ENCODE measurements around the gene PLA2G4C. TPM values are rescaled to one million over a fixed set of nuclear protein-coding genes. Genes with fewer than 3 reads are reported as not detected.

PLA2G4C gene
- total RNA-seq, 1 donor, result 4.3 TPM

- no peak overlapping the region for H3K4me3 ChIP-seq (ENCODE audit: insufficient read depth, low read length)
- no peaks in the 10 kb centered on the region for H3K79me2 ChIP-seq (ENCODE audit: insufficient read depth, low read length)
- no peak overlapping the region for H2AFZ ChIP-seq (ENCODE audit: low read length)
- H3K27ac ChIP-seq (ENCODE audit: low read depth, low read length), result no peak overlapping the region
- no peaks in the 10 kb centered on the region for H3K4me1 ChIP-seq (ENCODE audit: insufficient read depth, low read length)
- H3K36me3 ChIP-seq (ENCODE audit: insufficient read depth, low read length), result no peaks in the 10 kb centered on the region
- H4K20me1 ChIP-seq (ENCODE audit: insufficient read depth, low read length), result no peaks in the 10 kb centered on the region
- H3K4me2 ChIP-seq (ENCODE audit: insufficient read depth, low read length), result no peak overlapping the region
- no peaks in the 10 kb centered on the region for H3K9me3 ChIP-seq (ENCODE audit: low read depth, low read length)
- peak; percentile 20 for TF ChIP-seq CTCF (IDR thresholded peaks at IDR 0.05; ENCODE audit: extremely low read depth, low read depth, low read length)
- DNase-seq (ENCODE audit: insufficient read length, low spot score, missing footprints), result peak; percentile 21
- no peaks in the 10 kb centered on the region for H3K27me3 ChIP-seq (ENCODE audit: insufficient read depth, low read length)
Measured at GRCh38 chr19:48006762-48007161, 103.9 kb downstream of the PLA2G4C start.

GRCh38 chr19:48004236-48004635 is 106.4 kb downstream of the PLA2G4C start:
- H4K20me1 ChIP-seq (ENCODE audit: insufficient read depth, low read length), result no peaks in the 10 kb centered on the region
- H3K36me3 ChIP-seq (ENCODE audit: insufficient read depth, low read length), result no peaks in the 10 kb centered on the region
- H2AFZ ChIP-seq (ENCODE audit: low read length), result no peak overlapping the region
- H3K27ac ChIP-seq (ENCODE audit: low read depth, low read length), result no peak overlapping the region
- no peak overlapping the region for H3K4me3 ChIP-seq (ENCODE audit: insufficient read depth, low read length)
- no peaks in the 10 kb centered on the region for H3K27me3 ChIP-seq (ENCODE audit: insufficient read depth, low read length)
- TF ChIP-seq CTCF (IDR thresholded peaks at IDR 0.05; ENCODE audit: extremely low read depth, low read depth, low read length), result no peak
- H3K4me2 ChIP-seq (ENCODE audit: insufficient read depth, low read length), result no peak overlapping the region
- no peaks in the 10 kb centered on the region for H3K4me1 ChIP-seq (ENCODE audit: insufficient read depth, low read length)
- no peaks in the 10 kb centered on the region for H3K79me2 ChIP-seq (ENCODE audit: insufficient read depth, low read length)
- DNase-seq (ENCODE audit: insufficient read length, low spot score, missing footprints), result no peak
- no peaks in the 10 kb centered on the region for H3K9me3 ChIP-seq (ENCODE audit: low read depth, low read length)

GRCh38 chr19:48000846-48001245 is 109.8 kb downstream of the PLA2G4C start:
- Histone ChIP-seq H3K36me3 (ENCODE audit: insufficient read depth, low read length) (no peaks in the 10 kb centered on the region), H4K20me1 (ENCODE audit: insufficient read depth, low read length) (no peaks in the 10 kb centered on the region), H3K9me3 (ENCODE audit: low read depth, low read length) (no peaks in the 10 kb centered on the region), H3K27me3 (ENCODE audit: insufficient read depth, low read length) (no peaks in the 10 kb centered on the region), H2AFZ (ENCODE audit: low read length) (no peak overlapping the region), H3K4me1 (ENCODE audit: insufficient read depth, low read length) (no peaks in the 10 kb centered on the region), H3K4me2 (ENCODE audit: insufficient read depth, low read length) (no peak overlapping the region), H3K27ac (ENCODE audit: low read depth, low read length) (no peak overlapping the region), H3K79me2 (ENCODE audit: insufficient read depth, low read length) (no peaks in the 10 kb centered on the region), H3K4me3 (ENCODE audit: insufficient read depth, low read length) (no peak overlapping the region)
- DNase-seq (ENCODE audit: insufficient read length, low spot score, missing footprints), result no peak
- TF ChIP-seq CTCF (IDR thresholded peaks at IDR 0.05; ENCODE audit: extremely low read depth, low read depth, low read length), result no peak

GRCh38 chr19:47998800-47999199 is 111.8 kb downstream of the PLA2G4C start:
- Histone ChIP-seq H4K20me1 (ENCODE audit: insufficient read depth, low read length) (no peaks in the 10 kb centered on the region), H3K27ac (ENCODE audit: low read depth, low read length) (no peak overlapping the region), H3K4me2 (ENCODE audit: insufficient read depth, low read length) (no peak overlapping the region), H3K79me2 (ENCODE audit: insufficient read depth, low read length) (no peaks in the 10 kb centered on the region), H3K4me1 (ENCODE audit: insufficient read depth, low read length) (no peaks in the 10 kb centered on the region), H3K4me3 (ENCODE audit: insufficient read depth, low read length) (no peak overlapping the region), H3K36me3 (ENCODE audit: insufficient read depth, low read length) (no peaks in the 10 kb centered on the region), H2AFZ (ENCODE audit: low read length) (no peak overlapping the region), H3K27me3 (ENCODE audit: insufficient read depth, low read length) (peaks cover 2% of the 10 kb centered on the region), H3K9me3 (ENCODE audit: low read depth, low read length) (no peaks in the 10 kb centered on the region)
- no peak for DNase-seq (ENCODE audit: insufficient read length, low spot score, missing footprints)
- no peak for TF ChIP-seq CTCF (IDR thresholded peaks at IDR 0.05; ENCODE audit: extremely low read depth, low read depth, low read length)

Other genes with a start within 250 kb of the PLA2G4C start
- gene SULT2A1, start 224.5 kb downstream of the PLA2G4C start, total RNA-seq, result not detected in 2 replicates
- gene BSPH1, start 118.6 kb downstream of the PLA2G4C start, total RNA-seq, result not detected in 2 replicates
- gene ELSPBP1, start 116.2 kb downstream of the PLA2G4C start, total RNA-seq, result not detected in 2 replicates
- gene CABP5, start 66.7 kb downstream of the PLA2G4C start, total RNA-seq, result not detected in 2 replicates
- gene LIG1, start 59.5 kb upstream of the PLA2G4C start, total RNA-seq, result 10.0 and 11.9 TPM in 2 replicates
- 1.5 and 2.2 TPM in 2 replicates for gene ZSWIM9, start 59.9 kb upstream of the PLA2G4C start, total RNA-seq
- gene CARD8, start 145.1 kb upstream of the PLA2G4C start, total RNA-seq, result 17.4 and 18.0 TPM in 2 replicates
- under 0.01 and 0.29 TPM in 2 replicates for gene ZNF114, start 159.3 kb upstream of the PLA2G4C start, total RNA-seq
- 185 and 216 TPM in 2 replicates for gene EMP3, start 214.7 kb upstream of the PLA2G4C start, total RNA-seq

Measured in osteoblast (primary cell).